MV-4-11 (cell line): Measurements from ENCODE around the gene PRKCSH.
A peak's percentile ranks its signal among the peaks of the same experiment; 100 is the strongest.
"Not testable (repeated sequence)": the region's sequence is repeated elsewhere in the genome, so short reads cannot be mapped to it uniquely, and the experiment has no call there.

Experiments
- DNase-seq: peaks from one replicate; lab custom pipeline; 2025; lab: John Stamatoyannopoulos, UW

The PRKCSH gene

DNA sequence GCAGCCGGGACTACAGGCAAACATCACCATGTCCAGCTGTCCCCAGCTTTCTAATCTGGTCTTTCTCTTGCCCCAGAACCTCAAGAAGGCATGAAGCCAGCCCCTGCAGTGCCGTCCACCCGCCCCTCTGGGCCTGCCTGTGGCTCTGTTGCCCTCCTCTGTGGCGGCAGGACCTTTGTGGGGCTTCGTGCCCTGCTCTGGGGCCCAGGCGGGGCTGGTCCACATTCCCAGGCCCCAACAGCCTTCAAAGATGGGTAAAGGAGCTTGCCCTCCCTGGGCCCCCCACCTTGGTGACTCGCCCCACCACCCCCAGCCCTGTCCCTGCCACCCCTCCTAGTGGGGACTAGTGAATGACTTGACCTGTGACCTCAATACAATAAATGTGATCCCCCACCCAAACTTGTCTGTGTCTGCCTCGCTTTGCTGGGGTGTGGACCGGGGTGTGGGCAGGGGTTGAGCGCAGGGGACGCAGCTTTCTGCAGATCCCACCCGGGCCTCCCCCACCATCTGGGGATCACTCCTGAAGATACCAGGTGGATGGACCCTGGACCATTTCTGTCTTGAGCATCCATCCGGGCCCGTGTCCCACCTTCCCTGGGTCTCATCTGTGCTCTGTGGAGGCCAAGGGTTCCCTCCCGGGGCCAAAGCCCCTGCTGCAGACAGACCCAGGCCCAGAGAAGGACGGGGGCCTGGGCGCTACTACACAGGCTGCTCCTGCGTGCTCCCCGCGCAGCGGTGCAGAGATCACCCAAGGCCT lies 15.3 kb downstream of the PRKCSH start:
- no peak for DNase-seq

DNA sequence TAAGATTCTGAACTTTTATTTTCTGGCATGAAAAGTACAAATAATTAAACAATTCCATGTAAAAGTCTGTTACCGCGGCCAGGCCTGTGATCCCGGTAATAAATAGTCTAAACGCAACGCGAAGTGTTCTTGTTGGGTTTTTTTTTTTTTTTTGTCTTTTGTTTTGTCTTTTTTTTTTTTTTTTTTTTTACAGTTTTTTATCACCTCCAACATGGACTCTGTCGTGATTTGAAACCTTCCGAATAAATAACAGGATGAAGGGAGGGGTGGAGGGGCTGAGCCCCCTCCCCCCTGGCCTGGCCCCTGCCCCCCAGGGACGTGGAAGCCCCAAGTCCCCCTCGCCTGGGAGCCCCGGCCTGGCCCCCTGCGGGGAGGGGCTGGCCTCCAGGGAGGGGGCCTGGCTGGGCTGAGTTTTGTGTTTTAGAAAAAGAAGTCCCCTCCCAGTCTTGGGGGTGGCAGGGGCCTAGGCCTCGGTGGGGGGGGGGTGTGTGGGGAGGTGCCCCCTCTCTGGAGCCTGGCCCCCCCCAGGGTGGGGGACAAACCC lies 16.0 kb downstream of the PRKCSH start:
- no peak for DNase-seq

DNA sequence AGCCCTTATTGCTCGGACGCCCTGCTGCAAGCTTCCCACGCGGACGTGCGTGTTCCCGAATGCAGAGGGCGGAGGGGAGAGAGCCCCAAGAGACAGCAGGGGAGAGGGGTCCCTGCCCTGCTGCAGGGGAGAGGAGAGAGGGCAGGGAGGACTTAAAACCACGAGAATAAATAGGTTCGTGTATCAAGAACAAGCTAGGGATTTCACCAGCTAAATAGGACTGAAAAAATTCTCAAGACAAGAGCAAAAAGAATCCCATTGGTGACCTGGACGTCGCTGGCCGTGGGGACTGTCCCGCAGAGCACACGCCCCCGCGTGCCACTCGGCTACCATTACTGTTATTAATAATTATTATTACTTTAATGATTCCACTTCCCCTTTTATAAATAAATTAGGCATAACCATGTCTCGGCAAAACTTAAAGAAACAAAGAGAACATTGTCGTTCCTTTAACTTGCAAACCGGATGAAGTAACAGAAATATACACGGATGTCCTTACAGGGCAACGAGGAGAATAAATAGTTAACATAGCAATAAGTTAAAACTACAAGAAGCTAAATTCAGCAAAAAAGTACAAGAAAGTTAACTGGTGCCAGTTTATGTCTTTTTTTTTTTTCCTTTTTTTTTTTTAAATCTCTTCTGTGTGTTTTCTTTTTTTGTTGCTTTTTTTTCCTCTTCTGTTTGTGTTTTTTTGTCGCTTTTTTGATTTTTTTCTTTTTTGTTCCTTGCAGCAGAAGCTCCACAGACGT lies 16.6 kb downstream of the PRKCSH start:
- DNase-seq = no peak

DNA sequence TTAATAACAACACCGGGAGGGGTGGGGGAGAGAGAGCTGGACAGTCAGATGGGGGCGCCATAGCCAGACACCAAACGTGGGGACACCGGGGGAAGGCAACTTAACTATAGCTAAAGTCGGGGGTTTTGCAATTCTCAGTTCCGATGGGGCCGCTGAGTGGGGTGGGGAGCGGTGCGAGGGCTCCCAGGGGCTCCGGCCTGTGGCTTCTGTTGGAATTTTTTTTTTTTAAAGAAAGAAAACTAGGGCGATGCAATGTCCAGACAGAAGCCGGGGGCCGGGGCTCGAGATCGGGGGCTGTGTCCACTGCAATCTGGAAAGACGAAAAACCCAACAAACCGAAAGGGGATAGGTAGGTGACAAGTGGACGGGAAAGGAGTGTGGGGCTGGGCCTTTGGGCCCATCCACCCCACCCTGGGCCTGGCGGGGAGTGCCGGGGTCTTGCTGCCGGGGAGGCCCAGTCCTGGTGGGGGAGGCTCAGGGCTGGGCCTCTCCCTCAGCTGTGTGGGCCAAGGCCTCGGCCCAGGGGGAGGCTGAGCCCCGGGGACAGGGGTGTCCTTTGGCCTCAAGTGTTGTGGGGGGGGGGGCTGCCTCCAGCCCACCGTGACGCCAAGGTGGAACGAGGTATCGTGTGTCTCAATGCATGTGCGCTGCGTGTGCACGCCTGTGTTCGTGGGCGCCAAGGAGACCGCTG lies 17.3 kb downstream of the PRKCSH start:
- no peak for DNase-seq

DNA sequence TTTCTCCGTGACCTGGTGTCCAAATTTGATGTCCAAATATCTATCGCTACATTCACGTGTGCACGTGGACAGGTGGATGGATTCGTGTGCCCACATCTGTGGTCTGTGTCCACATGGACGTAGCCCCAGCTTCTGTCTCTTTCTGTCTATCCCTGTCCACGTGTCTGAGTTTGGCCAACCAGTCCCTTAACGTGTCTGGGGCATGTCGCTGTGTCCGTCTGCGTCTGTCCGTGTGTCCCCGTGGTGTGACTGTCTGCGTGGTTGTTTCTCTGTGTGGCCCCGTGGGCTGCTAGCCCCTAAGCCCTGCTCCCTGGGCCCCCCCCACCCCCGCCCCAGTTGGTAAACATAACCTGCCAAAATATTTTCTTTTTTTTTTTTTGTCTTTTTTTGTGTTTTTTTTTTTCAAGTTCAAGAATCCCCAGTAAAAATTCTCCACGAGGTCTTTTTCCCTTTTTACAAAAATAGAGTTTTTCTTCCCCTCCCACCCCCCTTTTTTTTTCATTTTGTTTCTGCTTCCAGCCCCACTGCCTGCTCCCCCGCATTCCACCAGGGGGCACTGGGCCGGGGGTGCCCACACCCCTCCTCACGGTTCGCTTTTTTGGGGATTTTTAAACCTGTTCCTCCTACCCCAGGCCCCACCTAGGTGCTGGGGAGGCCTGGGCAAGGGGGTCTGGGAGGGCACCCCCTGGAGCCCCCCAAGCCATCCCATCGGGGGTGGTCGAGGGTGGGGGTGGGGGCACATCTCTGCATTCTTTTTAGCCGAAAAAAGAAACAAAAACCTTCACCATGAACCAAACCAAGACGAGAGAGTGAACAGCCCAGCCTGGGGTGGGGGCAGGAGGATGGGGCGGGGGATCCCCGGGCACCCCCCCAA lies 18.3 kb downstream of the PRKCSH start:
- DNase-seq = no peak

DNA sequence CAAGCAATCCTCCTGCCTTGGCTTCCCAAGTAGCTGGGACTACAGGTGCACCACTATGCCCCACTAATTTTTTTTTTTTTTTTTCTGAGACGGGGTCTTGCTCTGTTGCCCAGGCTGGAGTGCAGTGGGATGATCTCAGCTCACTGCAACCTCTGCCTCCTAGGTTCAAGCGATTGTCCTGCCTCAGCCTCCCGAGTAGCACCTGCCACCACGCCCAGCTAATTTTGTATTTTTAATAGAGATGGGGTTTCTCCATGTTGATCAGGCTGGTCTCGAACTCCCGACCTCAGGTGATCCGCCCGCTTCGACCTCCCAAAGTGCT lies 19.8 kb downstream of the PRKCSH start:
- not testable (repeated sequence) for DNase-seq

DNA sequence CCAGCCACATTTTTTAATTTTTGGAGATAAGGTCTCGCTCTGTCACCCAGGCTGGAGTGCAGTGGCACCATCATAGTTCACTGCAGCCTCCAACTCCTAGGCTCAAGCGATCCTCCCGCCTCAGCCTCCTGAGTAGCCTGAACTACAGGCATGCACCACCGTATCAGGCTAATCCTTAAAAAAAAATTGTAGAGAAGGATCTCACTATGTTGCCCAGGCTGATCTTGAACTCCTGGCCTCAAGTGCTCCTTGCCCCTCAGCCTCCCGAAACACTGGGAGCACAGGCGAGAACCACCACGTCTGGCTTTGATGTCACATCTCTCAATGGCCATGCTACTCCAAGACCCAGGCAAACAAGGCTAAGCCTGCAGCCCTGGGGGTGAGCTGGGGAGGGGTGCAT lies 21.2 kb downstream of the PRKCSH start:
- DNase-seq = no peak

DNA sequence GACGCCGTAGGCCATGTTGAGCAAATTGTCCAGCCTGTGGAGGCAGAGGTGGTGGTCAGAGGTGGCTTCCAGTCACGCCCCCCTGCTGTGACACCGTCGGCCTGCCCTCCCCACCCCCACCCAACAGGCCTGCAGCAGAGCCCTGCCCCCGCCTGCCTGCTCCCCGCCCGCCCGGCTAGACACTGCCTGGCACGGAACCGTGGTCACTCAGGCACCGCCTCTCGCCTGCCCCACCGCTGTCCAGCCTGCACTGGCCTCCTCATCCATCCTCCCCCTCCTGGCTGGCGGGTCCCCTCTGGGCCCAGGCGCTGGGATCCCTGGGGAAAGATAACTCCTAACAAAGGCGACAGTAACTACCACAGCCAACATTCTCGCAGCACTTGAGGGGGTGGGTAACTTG lies 21.7 kb downstream of the PRKCSH start:
- no peak for DNase-seq

DNA sequence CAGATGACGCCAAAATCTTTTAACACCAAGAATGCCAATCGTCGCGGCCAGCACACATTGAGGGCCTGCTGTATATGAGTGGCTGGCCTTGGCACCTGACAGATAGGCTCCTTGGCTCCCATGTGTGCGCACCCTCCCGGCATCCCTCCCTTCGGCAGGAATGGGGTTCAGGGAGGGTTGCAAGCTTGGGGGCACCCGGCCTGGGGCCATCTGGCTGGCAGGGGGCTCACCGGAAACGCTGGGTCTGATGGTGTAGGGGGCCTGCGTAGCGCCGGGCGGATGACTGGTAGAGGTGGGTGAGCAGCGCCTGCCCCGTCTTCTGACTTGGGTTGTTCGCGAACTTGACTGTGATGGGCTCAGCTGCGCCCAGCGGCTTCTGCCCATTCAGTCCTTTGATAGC lies 22.4 kb downstream of the PRKCSH start:
- no peak for DNase-seq

DNA sequence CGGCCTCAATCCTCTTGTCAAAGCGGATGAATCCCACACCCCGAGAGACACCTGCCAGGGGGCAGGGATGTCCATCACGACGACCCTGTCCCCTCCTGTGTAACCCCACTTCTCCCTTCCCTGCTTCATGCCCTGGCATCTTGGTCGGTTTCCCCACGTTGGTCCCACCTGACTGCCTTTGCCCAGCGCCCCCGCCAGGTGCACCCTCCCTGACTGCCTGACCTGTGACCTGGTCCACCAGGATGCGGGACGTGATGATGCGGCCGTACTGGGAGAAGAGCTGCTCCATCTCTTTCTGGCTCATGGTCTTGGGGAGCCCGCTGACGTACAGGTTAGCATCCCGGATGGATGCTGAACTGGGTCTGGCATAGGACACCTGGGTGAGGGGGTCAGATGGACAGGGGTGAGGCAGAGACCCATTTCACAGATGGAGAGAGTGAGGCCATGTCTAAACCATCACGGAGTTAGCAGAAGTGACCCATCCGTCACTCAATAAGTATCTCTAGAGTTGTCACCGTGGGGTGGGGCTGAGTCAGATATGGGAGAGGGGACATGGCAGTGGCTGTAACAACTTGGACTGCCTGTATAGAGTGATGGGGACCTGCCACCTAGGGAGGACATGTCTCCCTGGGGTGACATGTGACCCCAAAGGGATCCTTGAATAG lies 22.9 kb downstream of the PRKCSH start:
- DNase-seq = no peak

DNA sequence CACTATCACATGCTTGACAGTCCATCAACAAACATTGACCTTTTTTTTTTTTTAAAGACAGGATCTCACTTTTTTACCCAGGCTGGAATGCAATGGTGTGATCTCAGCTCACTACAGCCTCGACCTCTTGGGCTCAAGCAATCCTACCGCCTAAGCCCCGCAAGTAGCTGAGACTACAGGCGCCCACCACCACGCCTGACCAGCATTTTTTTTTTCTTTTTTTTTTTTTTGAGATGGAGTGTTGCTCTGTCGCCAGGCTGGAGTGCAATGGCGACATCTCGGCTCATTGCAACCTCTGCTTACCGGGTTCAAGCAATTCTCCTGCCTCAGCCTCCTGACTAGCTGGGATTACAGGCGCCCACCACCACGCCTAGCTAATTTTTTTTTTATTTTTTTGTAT lies 23.5 kb downstream of the PRKCSH start:
- not testable (repeated sequence) for DNase-seq

DNA sequence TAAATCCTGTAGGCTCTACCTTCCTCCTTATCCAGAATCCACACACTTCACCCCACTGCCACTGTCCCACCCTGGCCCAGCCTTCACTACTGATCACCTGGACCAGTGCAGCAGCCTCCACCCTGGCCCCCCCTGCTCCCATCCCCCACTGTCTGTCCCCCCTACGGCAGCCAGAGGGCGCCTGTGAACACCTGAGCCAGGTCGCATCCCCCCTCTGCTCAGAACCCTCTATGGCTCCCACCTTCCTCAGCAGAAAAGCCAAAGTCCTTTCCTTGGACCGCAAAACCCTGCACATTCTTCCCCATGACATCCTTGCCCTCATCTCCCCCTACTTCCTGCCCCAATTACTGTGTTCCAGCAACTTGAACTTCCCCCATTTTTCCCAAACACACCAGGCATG lies 24.8 kb downstream of the PRKCSH start:
- no peak for DNase-seq

DNA sequence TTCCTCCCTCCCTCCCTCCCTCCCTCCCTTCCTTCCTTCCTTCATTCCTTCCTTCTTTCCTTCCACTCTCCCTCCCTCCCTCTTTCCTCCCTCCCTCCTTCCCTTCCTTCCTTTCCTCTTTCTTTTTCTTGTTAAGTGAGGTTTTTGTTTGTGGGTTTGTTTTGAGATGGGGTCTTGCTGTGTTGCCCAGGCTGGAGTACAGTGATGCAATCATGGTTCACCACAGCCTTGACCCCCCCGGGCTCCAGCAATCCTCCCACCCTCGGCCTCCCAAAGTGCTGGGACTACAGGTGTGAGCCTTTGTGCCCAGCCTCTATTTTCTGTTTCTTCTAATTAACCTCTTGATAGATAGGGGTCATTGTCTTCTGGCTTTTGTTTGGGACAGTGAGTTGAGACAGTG lies 26.0 kb downstream of the PRKCSH start:
- no peak for DNase-seq

DNA sequence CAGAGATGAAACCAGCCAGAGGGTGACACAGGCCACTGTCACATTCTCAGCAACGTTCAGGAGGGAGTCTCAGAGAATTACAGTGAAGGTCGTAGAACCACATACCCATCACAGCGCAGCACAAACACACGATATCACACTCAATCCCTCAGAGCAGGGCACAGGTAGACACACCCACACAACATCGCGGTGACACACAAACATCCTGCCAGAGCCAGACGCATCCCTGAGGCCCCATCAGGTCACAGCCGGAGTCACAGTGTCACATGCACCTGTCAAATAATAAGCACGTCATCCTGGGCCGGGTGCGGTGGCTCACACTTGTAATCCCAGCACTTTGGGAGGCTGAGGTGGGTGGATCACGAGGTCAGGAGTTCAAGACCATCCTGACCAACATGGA lies 28.0 kb downstream of the PRKCSH start:
- DNase-seq = no peak

DNA sequence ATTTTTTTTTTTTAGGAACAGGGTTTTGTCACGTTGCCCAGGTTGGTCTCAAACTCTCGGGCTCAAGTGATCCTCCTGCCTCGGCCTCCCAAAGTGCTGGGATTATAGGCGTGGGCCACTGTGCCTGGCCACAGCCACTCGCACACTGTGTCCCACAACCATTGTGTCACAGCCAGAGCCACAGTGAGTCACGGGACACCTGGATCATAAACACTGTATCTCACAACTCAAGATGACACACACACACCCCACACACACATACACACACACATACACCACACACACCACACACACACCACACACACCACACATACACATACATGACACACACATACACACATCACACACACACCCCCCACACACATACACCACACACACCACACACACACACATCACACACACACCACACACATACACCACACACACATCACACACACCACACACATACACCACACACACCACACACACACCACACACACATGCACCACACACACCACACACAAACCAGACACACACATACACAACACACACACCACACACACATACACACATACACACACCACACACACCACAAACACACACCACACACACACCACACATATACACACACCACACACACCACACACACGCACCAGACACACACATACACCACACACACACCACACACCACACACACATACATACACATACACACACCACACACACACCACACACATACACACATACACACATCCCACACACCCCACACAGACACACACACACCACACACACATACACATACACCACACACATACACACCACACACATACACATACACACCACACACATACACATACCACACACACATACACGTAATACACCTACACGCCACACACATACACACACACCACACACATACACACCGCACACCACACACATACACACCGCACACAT lies 29.2 kb downstream of the PRKCSH start:
- peak; percentile 43 for DNase-seq

DNA sequence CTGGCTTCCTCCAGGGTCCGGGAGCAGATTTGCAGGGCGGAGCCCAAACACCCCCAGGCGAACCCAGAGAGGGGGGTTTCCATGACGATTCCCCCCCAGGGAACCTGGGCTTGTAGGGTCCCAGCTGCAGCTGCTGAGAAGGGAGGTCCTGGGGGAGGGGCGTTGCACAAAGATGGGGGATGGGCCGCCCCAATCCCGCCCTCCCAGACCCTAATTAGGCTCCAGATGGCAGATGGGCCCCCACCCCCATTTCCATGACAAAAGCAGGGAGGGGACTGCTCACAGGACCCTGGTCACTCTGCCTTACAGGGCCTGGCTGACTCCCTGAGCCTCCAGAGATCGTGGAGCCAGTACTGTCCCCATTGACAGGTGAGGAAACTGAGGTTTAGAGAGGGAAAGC lies 30.2 kb downstream of the PRKCSH start:
- DNase-seq = no peak

DNA sequence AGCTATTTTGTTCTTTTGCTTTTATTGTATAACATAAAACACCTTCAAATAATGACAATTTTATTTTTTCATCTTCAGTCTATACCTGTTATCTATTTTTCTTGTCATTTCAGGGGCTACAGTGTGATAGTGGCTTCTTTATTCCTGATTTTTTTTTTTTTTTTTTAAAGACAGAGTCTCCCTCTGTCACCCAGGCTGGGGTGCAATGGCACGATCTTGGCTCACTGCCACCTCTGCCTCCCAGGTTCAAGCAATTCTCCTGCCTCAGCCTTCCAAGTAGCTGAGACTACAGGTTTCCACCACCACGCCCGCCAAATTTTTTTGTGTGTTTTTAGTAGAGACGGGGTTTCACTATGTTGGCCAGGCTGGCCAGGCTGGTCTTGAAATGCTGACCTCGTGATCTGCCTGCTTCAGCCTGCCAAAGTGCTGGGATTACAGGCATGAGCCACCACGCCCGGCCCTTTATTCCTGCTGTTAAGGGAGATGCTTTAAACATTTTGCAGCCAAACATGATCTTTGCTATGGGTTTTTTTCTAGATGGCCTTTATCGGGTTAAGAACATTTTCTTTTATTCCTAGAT lies 32.9 kb downstream of the PRKCSH start:
- not testable (repeated sequence) for DNase-seq

DNA sequence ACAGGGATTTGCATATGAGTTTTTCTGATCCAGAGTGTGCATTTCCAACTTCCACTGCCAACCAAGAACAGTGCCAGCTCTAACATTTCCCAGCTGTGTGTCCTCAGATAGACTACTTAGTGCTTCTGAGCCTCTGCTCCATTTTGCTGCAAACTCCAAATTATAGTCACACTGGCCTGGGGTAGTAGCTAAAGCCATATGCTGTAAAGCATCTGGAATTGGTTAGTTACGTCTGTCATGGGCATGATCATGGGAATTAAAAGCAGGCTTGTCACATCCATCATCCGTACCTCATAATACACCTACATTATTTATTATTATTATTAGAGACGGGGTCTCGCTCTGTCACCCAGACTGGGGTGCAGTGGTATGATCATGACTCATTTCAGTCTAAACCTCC lies 38.3 kb downstream of the PRKCSH start:
- no peak for DNase-seq

DNA sequence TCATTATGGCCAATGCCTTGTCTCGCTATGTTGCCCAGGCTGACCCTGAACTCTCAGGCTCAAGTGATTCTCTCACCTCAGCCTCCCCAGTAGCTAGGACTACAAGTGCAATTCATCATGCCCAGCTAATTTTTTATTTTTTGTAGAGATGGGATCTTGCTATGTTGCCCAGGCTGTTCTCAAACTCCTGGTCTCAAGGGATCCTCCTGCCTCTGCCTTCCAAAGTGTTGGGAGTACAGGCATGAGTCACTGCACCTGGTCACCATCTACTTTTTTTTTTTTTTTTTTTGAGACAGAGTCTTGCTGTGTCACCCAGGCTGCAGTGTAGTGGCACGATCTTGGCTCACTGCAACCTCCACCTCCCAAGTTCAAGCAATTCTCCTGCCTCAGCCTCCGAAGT lies 39.9 kb downstream of the PRKCSH start:
- DNase-seq = not testable (repeated sequence)

DNA sequence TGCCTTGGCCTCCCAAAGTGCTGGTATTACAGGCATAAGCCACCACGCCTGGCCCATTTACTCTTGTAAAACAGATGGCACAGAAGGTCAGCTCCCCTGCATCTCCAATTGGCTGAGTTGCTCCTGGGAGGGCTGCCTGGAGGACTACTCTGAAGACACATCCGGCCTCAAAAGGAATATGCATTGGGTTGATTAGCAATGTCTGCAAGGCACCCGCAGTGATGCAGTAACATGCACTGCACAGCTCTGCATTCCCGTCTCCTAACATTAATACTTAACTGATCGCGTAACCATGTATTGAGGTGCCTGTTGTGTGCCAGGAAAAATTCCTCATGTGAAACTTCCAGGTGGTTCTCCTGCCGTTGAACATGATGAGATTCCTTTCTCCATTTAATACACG lies 40.4 kb downstream of the PRKCSH start:
- no peak for DNase-seq
